ENCODE data around the gene ZNRF3. TPM values are rescaled to one million over a fixed set of nuclear protein-coding genes. Genes with fewer than 3 reads are reported as not detected.

Gene ZNRF3
- polyA plus RNA-seq, 2 donors = 1.6 to 2.8 TPM

DNA sequence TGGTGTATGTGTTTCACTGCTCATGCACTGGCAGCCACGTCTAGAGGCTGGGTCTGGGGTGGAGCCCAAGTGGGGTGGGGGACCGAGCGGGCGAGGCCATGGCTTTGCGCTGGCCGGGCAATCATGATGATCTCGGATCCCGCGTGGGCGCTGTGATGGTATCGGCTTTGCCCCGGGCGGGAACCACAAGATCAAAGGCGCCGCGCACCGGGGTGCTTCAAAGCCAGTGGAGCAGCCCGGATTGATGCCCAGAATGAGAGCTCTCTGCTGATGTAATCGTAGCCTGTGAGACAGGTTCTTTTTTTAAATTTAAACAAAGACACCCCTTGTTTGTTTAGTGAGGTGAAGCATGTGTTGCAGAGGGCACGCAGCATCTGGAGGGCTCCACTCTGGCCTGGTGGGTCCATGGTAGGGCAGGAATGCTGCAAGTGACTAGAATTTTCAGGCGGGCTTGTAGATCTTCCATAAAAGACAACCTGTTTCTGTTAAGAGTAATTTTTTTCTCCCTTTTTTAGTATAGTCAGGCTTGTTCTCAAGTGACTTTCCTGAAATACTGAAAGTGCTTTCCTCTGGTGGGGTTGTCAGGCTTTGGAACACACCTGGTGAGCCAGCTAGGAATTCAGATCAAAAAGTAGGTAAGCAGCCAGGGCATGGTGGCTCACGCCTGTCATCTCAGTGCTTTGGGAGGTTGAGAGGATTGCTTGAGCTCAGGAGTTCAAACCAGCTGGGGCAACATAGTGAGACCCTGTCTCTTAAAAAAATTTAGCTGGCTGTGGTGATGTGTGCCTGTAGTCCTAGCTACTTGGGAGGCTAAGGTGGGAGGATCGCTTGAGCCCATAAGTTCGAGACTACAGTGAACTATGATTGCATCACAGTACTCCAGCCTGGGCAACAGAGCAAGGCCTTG is 40.7 kb downstream of the ZNRF3 start:
- Histone ChIP-seq H3K27me3 (ENCODE audit: control insufficient read depth in 1 of 2, insufficient read depth in 2 of 2, low read length in 2 of 2) (no peaks in the 10 kb centered on the region), H3K36me3 (ENCODE audit: control insufficient read depth in 2 of 2, insufficient read depth in 2 of 2, low read length in 1 of 2) (no peaks in the 10 kb centered on the region), H3K4me1 (ENCODE audit: control insufficient read depth in 2 of 2, insufficient read depth in 2 of 2, low read length in 1 of 2) (peaks cover 2 to 7% of the 10 kb centered on the region in 2 donors), H3K9me3 (ENCODE audit: control insufficient read depth in 2 of 2, insufficient read depth in 1 of 2, low read depth in 1 of 2, low read length in 1 of 2) (no peaks in the 10 kb centered on the region), H3K4me3 (ENCODE audit: low read depth in 1 of 2, low read length in 2 of 2) (no peak overlapping the region), H3K27ac (ENCODE audit: low read depth in 2 of 2, low read length in 1 of 2) (peak overlapping the region in 1 of 2 donors; percentile 35)
- 36 to 51% methylated on average over 24 of the region's 24 CpGs for WGBS, 2 donors

DNA sequence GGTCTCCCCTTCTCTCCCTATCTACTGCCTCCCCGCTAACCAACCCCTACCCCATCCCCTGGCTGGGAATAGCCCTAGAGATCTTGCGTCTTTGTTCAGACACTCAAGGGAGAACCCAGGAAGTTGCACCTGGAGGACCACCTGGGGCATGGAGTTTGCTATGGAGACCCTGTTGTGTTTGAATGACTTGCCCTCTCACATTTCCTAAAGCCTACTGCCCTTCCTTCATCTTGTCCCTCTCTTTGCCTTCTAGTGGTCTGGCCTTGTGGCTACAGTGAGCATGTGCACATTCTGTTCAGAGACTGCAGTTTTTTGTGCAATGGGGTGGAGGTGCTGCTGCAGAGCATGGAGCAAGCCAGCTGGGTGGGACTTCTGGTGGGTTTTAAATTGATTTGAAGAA is 42.5 kb downstream of the ZNRF3 start:
- H3K4me1 ChIP-seq (ENCODE audit: control insufficient read depth in 2 of 2, insufficient read depth in 2 of 2, low read length in 1 of 2) = peaks cover 4 to 7% of the 10 kb centered on the region in 2 donors
- H3K27ac ChIP-seq (ENCODE audit: low read depth in 2 of 2, low read length in 1 of 2) = no peak overlapping the region
- H3K4me3 ChIP-seq (ENCODE audit: low read depth in 1 of 2, low read length in 2 of 2) = no peak overlapping the region
- H3K36me3 ChIP-seq (ENCODE audit: control insufficient read depth in 2 of 2, insufficient read depth in 2 of 2, low read length in 1 of 2) = no peaks in the 10 kb centered on the region
- no peaks in the 10 kb centered on the region for H3K27me3 ChIP-seq (ENCODE audit: control insufficient read depth in 1 of 2, insufficient read depth in 2 of 2, low read length in 2 of 2)
- WGBS, 2 donors = 89 to 99% methylated on average over 2 of the region's 2 CpGs
- H3K9me3 ChIP-seq (ENCODE audit: control insufficient read depth in 2 of 2, insufficient read depth in 1 of 2, low read depth in 1 of 2, low read length in 1 of 2) = no peaks in the 10 kb centered on the region

DNA sequence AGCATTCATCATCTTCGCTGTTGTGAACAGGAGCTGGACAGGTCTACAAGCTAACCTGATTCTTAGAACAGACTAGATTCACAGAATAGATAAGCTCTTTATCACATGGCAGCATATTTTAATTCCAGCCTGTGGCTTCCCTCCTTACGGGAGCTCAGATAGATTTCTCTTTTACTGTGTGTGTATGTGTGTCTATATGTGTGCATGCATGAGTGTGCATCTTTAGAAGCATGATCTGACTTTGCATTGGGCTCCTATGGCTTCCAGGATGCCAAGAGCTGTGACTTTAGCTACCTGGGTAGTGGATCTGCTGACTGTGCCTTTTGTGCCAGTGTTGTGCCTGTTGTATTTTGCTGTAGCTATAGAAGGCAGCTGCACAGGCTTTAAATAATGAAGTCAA is 44.3 kb downstream of the ZNRF3 start:
- Histone ChIP-seq H3K9me3 (ENCODE audit: control insufficient read depth in 2 of 2, insufficient read depth in 1 of 2, low read depth in 1 of 2, low read length in 1 of 2) (no peaks in the 10 kb centered on the region), H3K27ac (ENCODE audit: low read depth in 2 of 2, low read length in 1 of 2) (no peak overlapping the region), H3K4me3 (ENCODE audit: low read depth in 1 of 2, low read length in 2 of 2) (no peak overlapping the region), H3K27me3 (ENCODE audit: control insufficient read depth in 1 of 2, insufficient read depth in 2 of 2, low read length in 2 of 2) (no peaks in the 10 kb centered on the region), H3K36me3 (ENCODE audit: control insufficient read depth in 2 of 2, insufficient read depth in 2 of 2, low read length in 1 of 2) (no peaks in the 10 kb centered on the region), H3K4me1 (ENCODE audit: control insufficient read depth in 2 of 2, insufficient read depth in 2 of 2, low read length in 1 of 2) (peaks cover 4 to 6% of the 10 kb centered on the region in 2 donors)
- 79 to 80% methylated on average over 2 of the region's 2 CpGs for WGBS, 2 donors

DNA sequence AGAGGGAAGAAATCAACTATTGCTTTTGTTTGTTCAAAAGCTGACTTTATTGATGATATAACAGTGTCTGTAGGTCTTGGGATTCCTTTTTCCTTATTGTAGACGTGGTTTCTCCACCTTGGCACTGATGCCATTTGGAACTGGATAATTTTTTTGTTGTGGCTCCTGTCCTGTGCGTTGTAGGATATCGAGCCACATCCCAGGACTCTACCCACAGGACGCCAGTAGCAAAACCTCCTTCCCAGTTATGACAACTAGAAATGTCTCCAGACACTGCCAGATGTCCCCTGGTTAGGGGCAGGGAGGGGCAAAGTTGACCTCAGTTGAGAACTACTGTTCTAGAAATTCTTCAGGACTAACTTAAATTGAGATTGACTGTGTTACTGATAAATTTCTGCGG is 45.8 kb downstream of the ZNRF3 start:
- no peaks in the 10 kb centered on the region for H3K9me3 ChIP-seq (ENCODE audit: control insufficient read depth in 2 of 2, insufficient read depth in 1 of 2, low read depth in 1 of 2, low read length in 1 of 2)
- H3K27ac ChIP-seq (ENCODE audit: low read depth in 2 of 2, low read length in 1 of 2) = no peak overlapping the region
- H3K4me3 ChIP-seq (ENCODE audit: low read depth in 1 of 2, low read length in 2 of 2) = no peak overlapping the region
- WGBS, 2 donors = 80 to 85% methylated on average over 5 of the region's 5 CpGs
- no peaks in the 10 kb centered on the region for H3K27me3 ChIP-seq (ENCODE audit: control insufficient read depth in 1 of 2, insufficient read depth in 2 of 2, low read length in 2 of 2)
- H3K4me1 ChIP-seq (ENCODE audit: control insufficient read depth in 2 of 2, insufficient read depth in 2 of 2, low read length in 1 of 2) = peaks cover 2 to 3% of the 10 kb centered on the region in 2 donors
- no peaks in the 10 kb centered on the region for H3K36me3 ChIP-seq (ENCODE audit: control insufficient read depth in 2 of 2, insufficient read depth in 2 of 2, low read length in 1 of 2)

DNA sequence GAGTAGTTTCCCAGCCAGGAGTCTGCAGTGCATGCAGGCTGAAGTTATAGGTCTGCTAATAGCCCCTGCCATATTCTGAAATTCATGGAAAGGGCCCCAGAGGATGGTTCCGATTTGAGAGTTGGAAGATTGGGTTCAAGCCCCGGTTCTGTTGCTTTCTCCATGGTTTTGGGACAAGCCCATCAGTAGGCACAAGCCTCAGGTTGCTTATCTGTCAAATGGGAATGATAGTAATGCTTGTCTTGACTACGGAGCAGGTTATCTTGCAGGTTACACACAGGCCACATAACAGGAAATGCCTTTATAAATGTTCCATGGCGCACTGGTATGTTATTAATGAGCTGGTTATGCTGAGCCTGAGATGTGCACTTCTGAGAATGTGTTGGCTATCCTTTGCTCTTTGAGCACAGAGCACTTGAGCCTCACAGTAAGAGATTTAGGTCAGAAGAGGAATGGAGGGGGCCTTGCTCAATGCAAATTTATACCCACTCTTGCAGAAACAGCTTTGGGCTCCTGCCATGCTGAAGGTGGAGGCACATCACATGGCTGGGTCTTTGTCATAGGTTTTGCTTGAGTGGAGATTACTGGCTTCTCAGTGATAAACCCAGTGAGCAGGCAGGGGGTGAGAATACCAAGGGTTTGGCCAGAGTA is 47.1 kb downstream of the ZNRF3 start:
- Histone ChIP-seq H3K36me3 (ENCODE audit: control insufficient read depth in 2 of 2, insufficient read depth in 2 of 2, low read length in 1 of 2) (no peaks in the 10 kb centered on the region), H3K4me3 (ENCODE audit: low read depth in 1 of 2, low read length in 2 of 2) (no peak overlapping the region), H3K27me3 (ENCODE audit: control insufficient read depth in 1 of 2, insufficient read depth in 2 of 2, low read length in 2 of 2) (no peaks in the 10 kb centered on the region), H3K27ac (ENCODE audit: low read depth in 2 of 2, low read length in 1 of 2) (peak overlapping the region in 1 of 2 donors; percentile 24), H3K4me1 (ENCODE audit: control insufficient read depth in 2 of 2, insufficient read depth in 2 of 2, low read length in 1 of 2) (peaks cover 3 to 4% of the 10 kb centered on the region in 2 donors), H3K9me3 (ENCODE audit: control insufficient read depth in 2 of 2, insufficient read depth in 1 of 2, low read depth in 1 of 2, low read length in 1 of 2) (no peaks in the 10 kb centered on the region)
- WGBS, 2 donors = 64 to 71% methylated on average over 4 of the region's 4 CpGs

DNA sequence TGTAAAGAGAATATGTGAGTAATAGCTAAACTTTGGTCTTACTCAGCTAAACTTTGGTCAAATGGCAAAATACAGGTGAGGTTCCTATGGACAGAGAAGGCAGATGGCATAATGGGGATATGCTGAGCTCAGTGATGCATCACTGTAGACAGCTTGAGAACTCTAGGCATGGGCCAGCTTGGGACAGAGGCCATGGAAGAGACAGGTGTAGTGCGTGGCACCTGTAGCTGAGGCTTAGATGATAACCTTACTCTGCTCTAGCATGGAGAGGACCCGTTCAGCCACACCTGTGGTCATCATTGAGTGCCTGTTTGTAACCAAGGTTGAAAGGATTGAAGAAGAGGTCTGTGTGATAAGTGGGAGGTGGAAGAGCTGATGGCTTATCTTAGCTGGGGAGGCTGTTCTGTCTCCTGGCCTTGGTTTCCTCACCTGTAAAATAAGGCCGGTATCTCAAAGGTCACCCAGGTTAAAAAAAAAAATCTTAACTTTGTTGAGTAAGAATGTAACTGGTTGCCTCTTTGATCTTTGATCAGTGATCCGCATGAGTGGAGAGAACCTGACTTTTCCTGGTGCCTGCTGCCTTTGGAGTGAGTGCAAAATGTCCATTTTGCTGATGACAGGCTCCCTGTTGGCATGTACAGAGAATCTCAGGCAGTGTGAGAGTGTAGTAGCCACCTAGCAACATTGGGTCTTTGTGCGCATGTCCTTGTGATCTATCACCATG is 48.6 kb downstream of the ZNRF3 start:
- WGBS, 2 donors = 80 to 88% methylated on average over 5 of the region's 5 CpGs
- Histone ChIP-seq H3K4me3 (ENCODE audit: low read depth in 1 of 2, low read length in 2 of 2) (no peak overlapping the region), H3K27me3 (ENCODE audit: control insufficient read depth in 1 of 2, insufficient read depth in 2 of 2, low read length in 2 of 2) (no peaks in the 10 kb centered on the region), H3K27ac (ENCODE audit: low read depth in 2 of 2, low read length in 1 of 2) (no peak overlapping the region), H3K4me1 (ENCODE audit: control insufficient read depth in 2 of 2, insufficient read depth in 2 of 2, low read length in 1 of 2) (peaks cover 4 to 6% of the 10 kb centered on the region in 2 donors), H3K9me3 (ENCODE audit: control insufficient read depth in 2 of 2, insufficient read depth in 1 of 2, low read depth in 1 of 2, low read length in 1 of 2) (no peaks in the 10 kb centered on the region), H3K36me3 (ENCODE audit: control insufficient read depth in 2 of 2, insufficient read depth in 2 of 2, low read length in 1 of 2) (no peaks in the 10 kb centered on the region)

DNA sequence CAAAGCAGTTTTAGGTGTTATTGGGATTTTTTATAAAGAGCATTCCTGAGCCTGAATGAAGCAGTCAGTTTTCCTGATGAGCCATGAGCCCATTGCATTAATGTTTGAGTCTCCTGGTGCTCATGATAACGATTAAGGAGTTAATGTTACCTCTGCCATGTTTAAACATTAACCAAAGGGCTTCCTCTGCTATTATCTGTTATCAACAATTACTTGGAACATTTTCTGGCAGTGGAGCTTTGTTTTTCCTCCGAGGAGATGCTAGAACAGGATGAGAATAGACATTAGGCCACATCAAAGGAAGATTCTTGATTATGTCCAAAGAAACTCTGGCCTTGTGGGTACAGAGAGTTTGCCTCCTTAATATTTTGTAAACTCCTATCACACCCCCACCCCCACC is 49.9 kb downstream of the ZNRF3 start:
- H3K36me3 ChIP-seq (ENCODE audit: control insufficient read depth in 2 of 2, insufficient read depth in 2 of 2, low read length in 1 of 2) = no peaks in the 10 kb centered on the region
- no peak overlapping the region for H3K27ac ChIP-seq (ENCODE audit: low read depth in 2 of 2, low read length in 1 of 2)
- peaks cover 4 to 6% of the 10 kb centered on the region in 2 donors for H3K4me1 ChIP-seq (ENCODE audit: control insufficient read depth in 2 of 2, insufficient read depth in 2 of 2, low read length in 1 of 2)
- H3K9me3 ChIP-seq (ENCODE audit: control insufficient read depth in 2 of 2, insufficient read depth in 1 of 2, low read depth in 1 of 2, low read length in 1 of 2) = no peaks in the 10 kb centered on the region
- 46% methylated on average over 2 of the region's 2 CpGs for WGBS, 2 donors
- no peak overlapping the region for H3K4me3 ChIP-seq (ENCODE audit: low read depth in 1 of 2, low read length in 2 of 2)
- H3K27me3 ChIP-seq (ENCODE audit: control insufficient read depth in 1 of 2, insufficient read depth in 2 of 2, low read length in 2 of 2) = no peaks in the 10 kb centered on the region

DNA sequence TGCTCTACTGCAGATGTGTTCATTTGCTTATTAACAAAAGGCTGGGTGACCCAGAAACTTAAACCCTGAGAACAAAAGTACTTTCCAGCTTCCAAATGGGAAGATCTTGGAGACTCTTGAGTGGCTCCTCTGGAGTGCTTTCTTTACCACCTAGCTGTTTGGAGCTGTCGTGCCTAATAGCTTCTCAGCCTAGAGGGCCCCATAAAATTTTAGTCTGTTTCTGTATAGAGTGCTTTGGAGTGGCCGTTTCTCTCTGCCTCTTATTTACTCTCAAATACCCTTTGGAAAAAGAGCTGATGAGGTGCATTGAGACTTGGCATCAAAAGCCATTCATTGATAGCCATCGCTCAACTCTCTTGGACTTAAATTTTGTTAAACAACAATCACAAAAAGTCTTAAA is 50.7 kb downstream of the ZNRF3 start:
- H3K27me3 ChIP-seq (ENCODE audit: control insufficient read depth in 1 of 2, insufficient read depth in 2 of 2, low read length in 2 of 2) = no peaks in the 10 kb centered on the region
- WGBS, 2 donors = 80 to 89% methylated on average over 3 of the region's 3 CpGs
- H3K36me3 ChIP-seq (ENCODE audit: control insufficient read depth in 2 of 2, insufficient read depth in 2 of 2, low read length in 1 of 2) = no peaks in the 10 kb centered on the region
- no peak overlapping the region for H3K4me3 ChIP-seq (ENCODE audit: low read depth in 1 of 2, low read length in 2 of 2)
- peaks cover 4 to 6% of the 10 kb centered on the region in 2 donors for H3K4me1 ChIP-seq (ENCODE audit: control insufficient read depth in 2 of 2, insufficient read depth in 2 of 2, low read length in 1 of 2)
- no peaks in the 10 kb centered on the region for H3K9me3 ChIP-seq (ENCODE audit: control insufficient read depth in 2 of 2, insufficient read depth in 1 of 2, low read depth in 1 of 2, low read length in 1 of 2)
- no peak overlapping the region for H3K27ac ChIP-seq (ENCODE audit: low read depth in 2 of 2, low read length in 1 of 2)

DNA sequence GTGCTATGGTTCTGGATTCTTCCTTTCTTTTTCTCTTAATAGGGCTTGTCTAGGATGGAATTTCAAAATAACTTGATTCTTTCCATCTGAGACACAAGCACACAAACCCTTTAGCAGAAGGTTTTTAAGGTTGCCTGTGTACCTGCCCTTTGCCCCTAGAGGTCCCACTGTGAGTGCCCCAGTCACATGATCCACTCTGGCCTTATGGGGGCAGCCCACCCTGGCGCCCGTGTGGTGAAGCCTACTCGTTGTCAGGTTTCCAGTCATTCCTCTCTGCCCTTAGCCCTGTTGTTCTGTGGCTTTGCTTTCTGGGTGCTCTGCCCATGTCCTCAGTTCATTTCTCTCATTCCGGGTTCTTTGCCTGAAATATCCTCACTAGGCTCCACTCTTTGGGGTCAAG is 51.8 kb downstream of the ZNRF3 start:
- WGBS, 2 donors = 79 to 86% methylated on average over 4 of the region's 4 CpGs

More for the DNA sequence above, 51.8 kb downstream of the ZNRF3 start:
- H3K27me3 ChIP-seq (ENCODE audit: control insufficient read depth in 1 of 2, insufficient read depth in 2 of 2, low read length in 2 of 2) = no peaks in the 10 kb centered on the region
- H3K9me3 ChIP-seq (ENCODE audit: control insufficient read depth in 2 of 2, insufficient read depth in 1 of 2, low read depth in 1 of 2, low read length in 1 of 2) = no peaks in the 10 kb centered on the region
- H3K27ac ChIP-seq (ENCODE audit: low read depth in 2 of 2, low read length in 1 of 2) = no peak overlapping the region
- peaks cover 4 to 6% of the 10 kb centered on the region in 2 donors for H3K4me1 ChIP-seq (ENCODE audit: control insufficient read depth in 2 of 2, insufficient read depth in 2 of 2, low read length in 1 of 2)
- H3K36me3 ChIP-seq (ENCODE audit: control insufficient read depth in 2 of 2, insufficient read depth in 2 of 2, low read length in 1 of 2) = no peaks in the 10 kb centered on the region
- H3K4me3 ChIP-seq (ENCODE audit: low read depth in 1 of 2, low read length in 2 of 2) = no peak overlapping the region

All from esophagus (tissue), 2 donors.